Mucosa of rectum (tissue), 2 donors: ENCODE results near the gene KDSR.
A peak's percentile ranks its signal among the peaks of the same experiment; 100 is the strongest.

Experiments used
- H3K27ac ChIP-seq, 2 donors: one replicate each; pipeline ENCODE4 v1.7.0; 2013; ENCODE audit warnings: inconsistent platforms in 2 of 2, low read depth in 2 of 2, low read length in 2 of 2
- H3K27me3 ChIP-seq, 2 donors: one replicate each; pipeline ENCODE4 v1.7.0; 2013; ENCODE audit warnings: low read length in 2 of 2; ENCODE audit not compliant: control insufficient read depth in 2 of 2, insufficient read depth in 2 of 2
- H3K36me3 ChIP-seq, 2 donors: one replicate each; pipeline ENCODE4 v1.7.0; 2013; ENCODE audit warnings: low read length in 2 of 2; ENCODE audit not compliant: control insufficient read depth in 2 of 2, insufficient read depth in 2 of 2
- H3K4me1 ChIP-seq, 2 donors: one replicate each; pipeline ENCODE4 v1.7.0; 2013; ENCODE audit warnings: low read length in 2 of 2, mild to moderate bottlenecking in 1 of 2; ENCODE audit not compliant: control insufficient read depth in 2 of 2, insufficient read depth in 2 of 2
- H3K4me3 ChIP-seq, 2 donors: one replicate each; pipeline ENCODE4 v1.7.0; 2013; ENCODE audit warnings: low read length in 2 of 2
- H3K9ac ChIP-seq, 2 donors: one replicate each; pipeline ENCODE4 v1.7.0; 2013; ENCODE audit warnings: low read length in 2 of 2, low read depth in 1 of 2, mild to moderate bottlenecking in 1 of 2
- H3K9me3 ChIP-seq, 2 donors: one replicate each; pipeline ENCODE4 v1.7.0; 2013; ENCODE audit warnings: low read length in 2 of 2; ENCODE audit not compliant: control insufficient read depth in 2 of 2
- donor health status: healthy.
- donor health status: Normal muscosa, but diverticular disease.

Gene KDSR, protein sequence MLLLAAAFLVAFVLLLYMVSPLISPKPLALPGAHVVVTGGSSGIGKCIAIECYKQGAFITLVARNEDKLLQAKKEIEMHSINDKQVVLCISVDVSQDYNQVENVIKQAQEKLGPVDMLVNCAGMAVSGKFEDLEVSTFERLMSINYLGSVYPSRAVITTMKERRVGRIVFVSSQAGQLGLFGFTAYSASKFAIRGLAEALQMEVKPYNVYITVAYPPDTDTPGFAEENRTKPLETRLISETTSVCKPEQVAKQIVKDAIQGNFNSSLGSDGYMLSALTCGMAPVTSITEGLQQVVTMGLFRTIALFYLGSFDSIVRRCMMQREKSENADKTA

DNA sequence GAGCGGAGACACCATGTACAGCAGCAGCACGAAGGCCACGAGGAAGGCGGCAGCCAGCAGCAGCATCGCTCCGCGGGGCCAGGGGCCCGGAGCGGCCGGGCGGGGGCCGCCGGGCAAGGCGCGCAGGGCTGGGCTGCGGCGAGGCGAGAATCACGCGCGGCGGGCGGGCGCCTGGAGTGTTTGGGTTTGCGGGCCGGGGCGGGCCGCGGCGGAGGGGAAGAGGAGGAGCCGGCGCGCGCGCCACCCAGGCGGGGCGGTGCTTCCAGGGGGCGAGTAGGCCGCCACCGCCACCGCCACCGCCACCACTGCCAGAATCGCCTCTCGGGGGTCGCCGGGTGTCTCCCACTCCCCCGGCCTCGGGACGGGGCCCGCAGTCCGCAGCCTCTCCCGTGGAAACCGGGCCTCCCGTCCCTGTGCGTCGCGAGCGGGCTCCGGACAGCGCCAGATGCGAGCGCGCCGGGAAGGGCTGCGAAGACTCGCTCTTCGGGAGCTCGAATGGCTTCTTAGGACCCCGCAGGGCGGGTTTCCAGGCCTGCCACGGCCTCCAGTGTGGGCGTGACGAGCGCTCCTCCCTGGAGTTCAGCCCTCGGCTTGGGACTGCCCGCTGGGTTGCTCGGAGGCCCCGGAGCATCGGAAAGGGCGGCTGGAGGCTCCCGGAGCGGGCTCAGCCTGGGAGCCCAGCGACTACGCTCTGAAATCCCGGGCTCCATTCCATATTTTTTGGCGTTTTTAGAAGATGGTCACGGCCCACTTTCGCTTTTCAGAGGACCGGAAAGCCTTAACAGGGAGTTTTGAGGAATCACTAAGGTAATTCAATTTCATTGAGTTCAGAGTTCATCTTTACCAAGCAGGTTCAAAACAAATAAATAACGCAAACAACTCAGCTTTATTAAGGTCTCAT, at the start of gene KDSR:
KDSR (minus strand) TSS at position 154 of the 901 bp plus-strand sequence; CDS start at position 66, 88 bp downstream.
- H3K27me3 ChIP-seq: no peaks in the 10 kb centered on the region
- H3K9ac ChIP-seq: peak within 1 kb of the TSS; percentile 80 to 91

DNA sequence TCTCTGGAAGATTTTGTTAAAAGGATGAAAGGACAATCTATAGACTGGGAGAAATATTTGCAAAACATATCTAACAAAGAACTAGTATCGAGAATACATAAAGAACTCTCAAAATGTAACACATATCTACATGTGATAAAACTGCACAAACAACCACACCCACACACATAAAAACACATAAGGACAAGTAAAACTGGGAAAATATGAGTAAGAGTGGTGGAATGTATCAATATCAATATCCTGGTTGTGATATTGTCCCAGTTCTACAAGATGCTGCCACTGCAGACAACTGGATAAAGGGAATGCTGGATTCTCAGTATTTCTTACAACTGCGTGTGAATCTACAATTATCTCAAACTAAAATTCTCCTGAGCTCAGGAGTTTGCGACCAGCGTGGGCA, 45.9 kb upstream of the KDSR start:
- Histone ChIP-seq H3K9me3 (no peaks in the 10 kb centered on the region), H3K27me3 (no peaks in the 10 kb centered on the region), H3K36me3 (peaks cover 41 to 47% of the 10 kb centered on the region in 2 donors), H3K27ac (no peak overlapping the region), H3K4me3 (no peak overlapping the region), H3K4me1 (peaks cover 3 to 8% of the 10 kb centered on the region in 2 donors), H3K9ac (no peak overlapping the region)

More for the DNA sequence above, at the start of gene KDSR:
- Histone ChIP-seq H3K4me1 (peaks cover 6% of the 10 kb centered on the region in 2 donors), H3K4me3 (peak within 1 kb of the TSS; percentile 86 to 95), H3K36me3 (peaks cover 4 to 5% of the 10 kb centered on the region in 2 donors), H3K9me3 (no peaks in the 10 kb centered on the region), H3K27ac (peak within 1 kb of the TSS; percentile 94 to 97)

DNA sequence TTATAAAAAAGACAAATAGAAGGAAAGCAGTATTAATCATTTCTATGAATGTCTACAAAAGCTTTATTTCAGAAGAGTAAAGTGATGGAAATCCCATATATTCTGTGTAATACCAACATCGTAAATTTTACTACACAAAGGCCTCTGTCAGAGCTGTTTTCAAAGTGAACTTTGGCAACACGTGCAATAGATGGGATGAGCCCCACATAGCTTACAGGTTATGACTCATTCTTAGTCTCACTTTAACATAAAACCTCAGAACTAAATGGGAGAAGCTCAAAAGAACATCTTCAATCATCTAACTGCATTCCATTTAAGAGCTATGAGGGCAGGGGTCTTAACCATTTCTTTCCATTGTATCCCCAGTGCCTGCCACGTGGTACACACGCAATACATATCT, 43.8 kb upstream of the KDSR start:
- Histone ChIP-seq H3K9me3 (no peaks in the 10 kb centered on the region), H3K36me3 (peaks cover 38 to 47% of the 10 kb centered on the region in 2 donors), H3K4me3 (no peak overlapping the region), H3K4me1 (peaks cover 3 to 9% of the 10 kb centered on the region in 2 donors), H3K27me3 (no peaks in the 10 kb centered on the region), H3K27ac (peak overlapping the region in 1 of 2 donors; percentile 4), H3K9ac (no peak overlapping the region)

DNA sequence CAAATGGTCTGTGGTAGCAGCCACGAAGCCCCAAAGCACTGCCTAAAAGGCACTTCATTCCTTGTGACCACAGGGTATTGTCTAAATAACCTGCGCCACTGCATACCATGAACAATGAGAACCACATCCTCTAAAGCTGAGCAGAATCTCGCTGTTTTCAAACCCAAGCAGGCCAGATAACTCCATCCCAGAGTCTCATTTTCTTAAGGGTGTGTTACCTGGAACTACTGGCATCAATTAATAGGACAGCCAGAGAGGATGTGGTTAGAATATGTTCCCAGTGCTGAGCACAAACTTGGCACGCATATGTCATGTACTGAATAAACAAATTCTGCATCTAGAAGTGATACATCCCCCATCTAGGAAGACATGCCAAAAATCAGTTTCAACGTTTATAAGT, 42.3 kb upstream of the KDSR start:
- Histone ChIP-seq H3K27me3 (no peaks in the 10 kb centered on the region), H3K27ac (no peak overlapping the region), H3K4me1 (peaks cover 3 to 9% of the 10 kb centered on the region in 2 donors), H3K9me3 (no peaks in the 10 kb centered on the region), H3K4me3 (no peak overlapping the region), H3K9ac (no peak overlapping the region), H3K36me3 (peaks cover 31 to 34% of the 10 kb centered on the region in 2 donors)

DNA sequence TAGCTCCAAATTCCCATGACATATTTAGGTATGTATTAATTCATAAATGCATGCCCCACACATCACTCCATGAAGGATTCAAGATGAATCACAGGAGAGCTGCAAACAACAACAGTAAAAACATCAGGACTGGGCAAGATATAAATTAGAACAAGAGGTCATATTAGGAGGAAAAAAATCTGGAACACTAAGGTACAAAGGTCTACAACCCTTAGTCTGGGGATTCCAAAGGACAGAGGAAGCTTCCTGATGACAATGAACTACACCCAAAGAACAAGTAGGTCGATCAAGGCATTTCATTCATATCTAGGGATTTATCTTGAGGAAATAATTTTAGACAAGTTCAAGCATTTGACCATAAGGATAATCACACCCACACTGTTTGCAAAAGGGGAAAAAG, 40.7 kb upstream of the KDSR start:
- H3K4me3 ChIP-seq: no peak overlapping the region
- peaks cover 3 to 11% of the 10 kb centered on the region in 2 donors for H3K4me1 ChIP-seq
- H3K27me3 ChIP-seq: no peaks in the 10 kb centered on the region
- no peak overlapping the region for H3K27ac ChIP-seq
- H3K9me3 ChIP-seq: no peaks in the 10 kb centered on the region
- H3K36me3 ChIP-seq: peaks cover 44 to 46% of the 10 kb centered on the region in 2 donors
- H3K9ac ChIP-seq: no peak overlapping the region

DNA sequence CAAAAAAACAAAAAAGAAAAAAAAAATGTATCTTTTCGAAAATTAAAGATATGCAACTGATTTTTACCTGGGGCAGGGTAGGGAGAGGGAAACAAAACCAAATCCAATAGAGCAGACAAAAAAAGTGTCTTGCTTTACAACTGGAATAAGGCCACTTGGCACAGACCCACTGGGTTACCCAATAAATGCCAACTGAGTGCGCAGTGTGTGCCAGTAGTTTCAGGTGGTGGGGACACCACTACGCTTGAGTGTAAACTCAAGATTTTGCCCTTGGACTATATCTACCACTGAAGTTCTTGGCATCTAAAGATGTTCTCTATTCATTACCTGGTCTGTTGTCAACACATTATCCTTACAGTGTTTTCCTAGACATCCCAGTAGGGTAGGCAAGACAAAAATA, 39.0 kb upstream of the KDSR start:
- H3K27ac ChIP-seq: no peak overlapping the region
- no peaks in the 10 kb centered on the region for H3K9me3 ChIP-seq

DNA sequence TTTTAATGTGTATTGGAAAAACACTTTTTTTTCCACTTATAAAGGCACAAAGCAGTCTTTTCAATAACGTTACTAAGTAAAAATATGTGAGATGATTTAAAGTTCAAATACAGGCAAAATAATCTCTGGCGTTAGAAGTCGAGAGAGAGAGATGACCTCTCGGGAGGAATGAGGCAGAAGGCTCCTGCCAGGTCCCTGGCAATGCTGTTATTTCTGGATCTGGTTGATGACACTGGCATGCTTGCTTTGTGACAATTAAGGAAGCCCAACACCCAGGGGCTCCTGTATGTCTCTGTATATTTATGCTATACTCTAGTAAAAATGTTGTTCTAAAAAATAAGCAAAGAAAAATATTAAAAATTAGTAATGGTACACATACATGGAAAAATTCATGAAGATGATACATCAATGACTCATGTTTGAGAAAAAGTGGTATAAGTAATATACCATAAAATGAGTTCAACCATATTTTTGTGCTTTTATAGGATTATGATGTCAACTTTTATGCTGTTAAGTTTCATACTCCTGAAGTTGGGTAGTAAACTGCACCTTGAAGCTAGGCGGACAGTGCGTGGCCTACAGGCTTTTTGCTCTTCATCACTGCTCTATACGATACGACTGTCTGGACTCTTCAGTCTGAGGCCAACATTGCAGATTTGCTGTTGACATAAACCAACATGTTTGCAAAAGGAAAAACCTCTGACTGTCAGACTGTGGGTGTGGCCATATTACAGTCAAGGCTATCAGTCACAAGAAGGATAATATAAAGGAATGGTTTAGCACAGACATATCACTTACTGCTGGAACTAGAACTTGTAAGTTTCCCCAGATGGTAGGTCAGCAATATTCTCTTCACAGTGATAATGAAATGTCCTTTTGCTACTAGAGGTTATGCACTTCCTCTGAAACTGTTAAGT, 35.5 kb upstream of the KDSR start:
- Histone ChIP-seq H3K4me1 (peaks cover 0 to 5% of the 10 kb centered on the region in 2 donors), H3K4me3 (no peak overlapping the region), H3K9ac (no peak overlapping the region), H3K27me3 (no peaks in the 10 kb centered on the region), H3K36me3 (peaks cover 50 to 60% of the 10 kb centered on the region in 2 donors), H3K27ac (no peak overlapping the region), H3K9me3 (no peaks in the 10 kb centered on the region)

More for the DNA sequence above, 39.0 kb upstream of the KDSR start:
- Histone ChIP-seq H3K36me3 (peaks cover 59 to 61% of the 10 kb centered on the region in 2 donors), H3K4me1 (peaks cover 1 to 13% of the 10 kb centered on the region in 2 donors), H3K27me3 (no peaks in the 10 kb centered on the region), H3K4me3 (no peak overlapping the region), H3K9ac (no peak overlapping the region)

- Histone ChIP-seq H3K4me3 (no peak overlapping the region), H3K36me3 (peaks cover 56 to 78% of the 10 kb centered on the region in 2 donors), H3K27me3 (no peaks in the 10 kb centered on the region), H3K9ac (no peak overlapping the region), H3K9me3 (no peaks in the 10 kb centered on the region), H3K4me1 (peaks cover 0 to 5% of the 10 kb centered on the region in 2 donors), H3K27ac (no peak overlapping the region)
Measured at GRCh38 chr18:63399300-63399699, 32.3 kb upstream of the KDSR start.

GRCh38 chr18:63397349-63397748, 30.3 kb upstream of the KDSR start:
- no peaks in the 10 kb centered on the region for H3K27me3 ChIP-seq
- no peak overlapping the region for H3K9ac ChIP-seq
- no peak overlapping the region for H3K4me3 ChIP-seq
- no peak overlapping the region for H3K27ac ChIP-seq
- no peaks in the 10 kb centered on the region for H3K9me3 ChIP-seq
- peaks cover 37 to 73% of the 10 kb centered on the region in 2 donors for H3K36me3 ChIP-seq
- H3K4me1 ChIP-seq: no peaks in the 10 kb centered on the region
